SK-N-SH treated with all-trans-retinoic acid at 6 μM for 48 hours (cell line): Measurements from ENCODE around the gene SCN4A.
"Not testable (repeated sequence)": the region's sequence is repeated elsewhere in the genome, so short reads cannot be mapped to it uniquely, and the experiment has no call there.

Experiments
- ATAC-seq: fragments of 200-7000 bp; cut with Tn5 transposase; 3 replicates; pipeline ENCODE4 v1.9.1; 2020; ENCODE audit warnings: mild to moderate bottlenecking, moderate library complexity
- ARNTL ChIP-seq: fragments of 450-650 bp; formaldehyde crosslinking; IDR thresholded peaks from 2 replicates; pipeline ENCODE4 v1.5.0; 2020; ENCODE audit warnings: low read depth, mild to moderate bottlenecking, moderate library complexity, borderline replicate concordance
- BACH2 ChIP-seq: fragments of 250-450 bp; sonication (Bioruptor Pico); IDR thresholded peaks from 2 replicates; pipeline ENCODE4 v1.9.0; 2021; ENCODE audit warnings: mild to moderate bottlenecking, borderline replicate concordance
- ESRRG ChIP-seq: fragments of 250-450 bp; sonication (Bioruptor Pico); IDR thresholded peaks from 2 replicates; pipeline ENCODE4 v1.6.1; 2021; ENCODE audit warnings: mild to moderate bottlenecking
- GLIS3 ChIP-seq: fragments of 250-450 bp; sonication (Bioruptor Pico); IDR thresholded peaks from 2 replicates; pipeline ENCODE4 v1.5.0; 2020; ENCODE audit warnings: mild to moderate bottlenecking, moderate library complexity
- PPARA ChIP-seq: fragments of 250-450 bp; sonication (Bioruptor Pico); IDR thresholded peaks from 2 replicates; pipeline ENCODE4 v1.5.0; 2020; ENCODE audit warnings: mild to moderate bottlenecking, borderline replicate concordance
- SNAI2 ChIP-seq: fragments of 250-450 bp; sonication (Bioruptor Pico); IDR thresholded peaks from 2 replicates; pipeline ENCODE4 v1.5.0; 2020; ENCODE audit warnings: mild to moderate bottlenecking, moderate library complexity
- TCF4 ChIP-seq: fragments of 250-450 bp; sonication (Bioruptor Pico); IDR thresholded peaks from 2 replicates; pipeline ENCODE4 v1.8.0; 2021; ENCODE audit warnings: mild to moderate bottlenecking, moderate library complexity, borderline replicate concordance
- ZC3H10 ChIP-seq: fragments of 250-450 bp; sonication (Bioruptor Pico); IDR thresholded peaks from 2 replicates; pipeline ENCODE4 v1.5.1; 2021; ENCODE audit warnings: mild to moderate bottlenecking, moderate library complexity
- ZFP3 ChIP-seq: fragments of 250-450 bp; sonication (Bioruptor Pico); IDR thresholded peaks from 2 replicates; pipeline ENCODE4 v1.5.0; 2020; ENCODE audit warnings: mild to moderate bottlenecking, moderate library complexity
- ZFP30 ChIP-seq: fragments of 450-650 bp; formaldehyde crosslinking; IDR thresholded peaks from 2 replicates; pipeline ENCODE4 v1.5.0; 2022; ENCODE audit warnings: mild to moderate bottlenecking, moderate library complexity
- ZNF565 ChIP-seq: fragments of 450-650 bp; formaldehyde crosslinking; conservative IDR thresholded peaks from 2 replicates; pipeline ENCODE4 v1.5.0; 2020; ENCODE audit warnings: low read depth, mild to moderate bottlenecking, moderate library complexity
- ZNF70 ChIP-seq: fragments of 450-650 bp; formaldehyde crosslinking; IDR thresholded peaks from 2 replicates; pipeline ENCODE4 v1.5.0; 2020; ENCODE audit warnings: mild to moderate bottlenecking, moderate library complexity
- ZNF8 ChIP-seq: fragments of 450-650 bp; formaldehyde crosslinking; IDR thresholded peaks from 2 replicates; pipeline ENCODE4 v1.5.0; 2020; ENCODE audit warnings: mild to moderate bottlenecking, moderate library complexity
- TF ChIP-seq, protein P1 (sequence below): fragments of 250-450 bp; sonication (Bioruptor Pico); IDR thresholded peaks from 2 replicates; pipeline ENCODE4 v1.5.1; 2021; ENCODE audit warnings: mild to moderate bottlenecking, moderate library complexity
- TF ChIP-seq, protein P2 (sequence below): fragments of 250-450 bp; sonication (Bioruptor Pico); IDR thresholded peaks from 2 replicates; pipeline ENCODE4 v1.8.0; 2021; ENCODE audit warnings: low read depth, mild to moderate bottlenecking, moderate library complexity, borderline replicate concordance
- TF ChIP-seq, protein P3 (sequence below): fragments of 250-450 bp; sonication (Bioruptor Pico); IDR thresholded peaks from 2 replicates; pipeline ENCODE4 v1.5.1; 2020; ENCODE audit warnings: low read depth, mild to moderate bottlenecking, moderate library complexity
- TF ChIP-seq, protein P4 (sequence below): fragments of 250-450 bp; sonication (Bioruptor Pico); IDR thresholded peaks from 2 replicates; pipeline ENCODE4 v1.5.0; 2020; ENCODE audit warnings: mild to moderate bottlenecking, moderate library complexity

The SCN4A gene

DNA sequence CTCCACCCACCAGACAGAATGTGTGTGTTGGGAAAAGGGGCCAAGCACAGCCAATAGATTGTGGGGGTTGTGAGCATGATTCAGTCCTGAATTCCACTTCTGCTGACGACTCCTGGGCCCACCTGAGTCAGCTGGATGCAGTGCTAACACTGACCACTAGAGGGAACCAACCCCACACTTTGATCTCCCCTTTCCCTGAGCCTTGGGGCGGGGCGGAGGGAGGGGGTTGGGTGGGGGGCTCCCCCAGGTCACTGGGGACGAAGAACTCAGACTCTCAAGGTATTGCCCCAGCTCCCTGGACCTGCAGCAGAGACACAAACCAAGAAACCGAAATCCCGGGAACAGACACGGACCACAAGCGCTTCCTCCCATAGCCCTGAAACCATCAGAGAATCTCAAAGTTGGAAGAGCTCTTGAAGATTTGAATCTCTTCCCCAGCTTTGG lies 61.0 kb downstream of the SCN4A start:
- peak; percentile 79 for ATAC-seq
- TF ChIP-seq, protein P1, sequence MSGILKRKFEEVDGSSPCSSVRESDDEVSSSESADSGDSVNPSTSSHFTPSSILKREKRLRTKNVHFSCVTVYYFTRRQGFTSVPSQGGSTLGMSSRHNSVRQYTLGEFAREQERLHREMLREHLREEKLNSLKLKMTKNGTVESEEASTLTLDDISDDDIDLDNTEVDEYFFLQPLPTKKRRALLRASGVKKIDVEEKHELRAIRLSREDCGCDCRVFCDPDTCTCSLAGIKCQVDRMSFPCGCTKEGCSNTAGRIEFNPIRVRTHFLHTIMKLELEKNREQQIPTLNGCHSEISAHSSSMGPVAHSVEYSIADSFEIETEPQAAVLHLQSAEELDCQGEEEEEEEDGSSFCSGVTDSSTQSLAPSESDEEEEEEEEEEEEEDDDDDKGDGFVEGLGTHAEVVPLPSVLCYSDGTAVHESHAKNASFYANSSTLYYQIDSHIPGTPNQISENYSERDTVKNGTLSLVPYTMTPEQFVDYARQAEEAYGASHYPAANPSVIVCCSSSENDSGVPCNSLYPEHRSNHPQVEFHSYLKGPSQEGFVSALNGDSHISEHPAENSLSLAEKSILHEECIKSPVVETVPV (CRISPR knock-in tag), result no peak
- TF ChIP-seq TCF4 (CRISPR knock-in tag) (no peak), GLIS3 (no peak), PPARA (CRISPR knock-in tag) (no peak), ZFP30 (no peak), ZNF8 (CRISPR knock-in tag) (no peak), ZFP3 (CRISPR knock-in tag) (no peak), ZNF70 (CRISPR knock-in tag) (no peak), BACH2 (CRISPR knock-in tag) (no peak), ARNTL (CRISPR knock-in tag) (no peak), ESRRG (no peak)
- TF ChIP-seq, protein P2, sequence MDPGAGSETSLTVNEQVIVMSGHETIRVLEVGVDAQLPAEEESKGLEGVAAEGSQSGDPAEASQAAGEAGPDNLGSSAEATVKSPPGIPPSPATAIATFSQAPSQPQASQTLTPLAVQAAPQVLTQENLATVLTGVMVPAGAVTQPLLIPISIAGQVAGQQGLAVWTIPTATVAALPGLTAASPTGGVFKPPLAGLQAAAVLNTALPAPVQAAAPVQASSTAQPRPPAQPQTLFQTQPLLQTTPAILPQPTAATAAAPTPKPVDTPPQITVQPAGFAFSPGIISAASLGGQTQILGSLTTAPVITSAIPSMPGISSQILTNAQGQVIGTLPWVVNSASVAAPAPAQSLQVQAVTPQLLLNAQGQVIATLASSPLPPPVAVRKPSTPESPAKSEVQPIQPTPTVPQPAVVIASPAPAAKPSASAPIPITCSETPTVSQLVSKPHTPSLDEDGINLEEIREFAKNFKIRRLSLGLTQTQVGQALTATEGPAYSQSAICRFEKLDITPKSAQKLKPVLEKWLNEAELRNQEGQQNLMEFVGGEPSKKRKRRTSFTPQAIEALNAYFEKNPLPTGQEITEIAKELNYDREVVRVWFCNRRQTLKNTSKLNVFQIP (CRISPR knock-in tag), result no peak
- TF ChIP-seq, protein P3, sequence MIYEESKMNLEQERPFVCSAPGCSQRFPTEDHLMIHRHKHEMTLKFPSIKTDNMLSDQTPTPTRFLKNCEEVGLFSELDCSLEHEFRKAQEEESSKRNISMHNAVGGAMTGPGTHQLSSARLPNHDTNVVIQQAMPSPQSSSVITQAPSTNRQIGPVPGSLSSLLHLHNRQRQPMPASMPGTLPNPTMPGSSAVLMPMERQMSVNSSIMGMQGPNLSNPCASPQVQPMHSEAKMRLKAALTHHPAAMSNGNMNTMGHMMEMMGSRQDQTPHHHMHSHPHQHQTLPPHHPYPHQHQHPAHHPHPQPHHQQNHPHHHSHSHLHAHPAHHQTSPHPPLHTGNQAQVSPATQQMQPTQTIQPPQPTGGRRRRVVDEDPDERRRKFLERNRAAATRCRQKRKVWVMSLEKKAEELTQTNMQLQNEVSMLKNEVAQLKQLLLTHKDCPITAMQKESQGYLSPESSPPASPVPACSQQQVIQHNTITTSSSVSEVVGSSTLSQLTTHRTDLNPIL, result no peak
- TF ChIP-seq, protein P4, sequence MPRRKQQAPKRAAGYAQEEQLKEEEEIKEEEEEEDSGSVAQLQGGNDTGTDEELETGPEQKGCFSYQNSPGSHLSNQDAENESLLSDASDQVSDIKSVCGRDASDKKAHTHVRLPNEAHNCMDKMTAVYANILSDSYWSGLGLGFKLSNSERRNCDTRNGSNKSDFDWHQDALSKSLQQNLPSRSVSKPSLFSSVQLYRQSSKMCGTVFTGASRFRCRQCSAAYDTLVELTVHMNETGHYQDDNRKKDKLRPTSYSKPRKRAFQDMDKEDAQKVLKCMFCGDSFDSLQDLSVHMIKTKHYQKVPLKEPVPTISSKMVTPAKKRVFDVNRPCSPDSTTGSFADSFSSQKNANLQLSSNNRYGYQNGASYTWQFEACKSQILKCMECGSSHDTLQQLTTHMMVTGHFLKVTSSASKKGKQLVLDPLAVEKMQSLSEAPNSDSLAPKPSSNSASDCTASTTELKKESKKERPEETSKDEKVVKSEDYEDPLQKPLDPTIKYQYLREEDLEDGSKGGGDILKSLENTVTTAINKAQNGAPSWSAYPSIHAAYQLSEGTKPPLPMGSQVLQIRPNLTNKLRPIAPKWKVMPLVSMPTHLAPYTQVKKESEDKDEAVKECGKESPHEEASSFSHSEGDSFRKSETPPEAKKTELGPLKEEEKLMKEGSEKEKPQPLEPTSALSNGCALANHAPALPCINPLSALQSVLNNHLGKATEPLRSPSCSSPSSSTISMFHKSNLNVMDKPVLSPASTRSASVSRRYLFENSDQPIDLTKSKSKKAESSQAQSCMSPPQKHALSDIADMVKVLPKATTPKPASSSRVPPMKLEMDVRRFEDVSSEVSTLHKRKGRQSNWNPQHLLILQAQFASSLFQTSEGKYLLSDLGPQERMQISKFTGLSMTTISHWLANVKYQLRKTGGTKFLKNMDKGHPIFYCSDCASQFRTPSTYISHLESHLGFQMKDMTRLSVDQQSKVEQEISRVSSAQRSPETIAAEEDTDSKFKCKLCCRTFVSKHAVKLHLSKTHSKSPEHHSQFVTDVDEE (CRISPR knock-in tag), result no peak

DNA sequence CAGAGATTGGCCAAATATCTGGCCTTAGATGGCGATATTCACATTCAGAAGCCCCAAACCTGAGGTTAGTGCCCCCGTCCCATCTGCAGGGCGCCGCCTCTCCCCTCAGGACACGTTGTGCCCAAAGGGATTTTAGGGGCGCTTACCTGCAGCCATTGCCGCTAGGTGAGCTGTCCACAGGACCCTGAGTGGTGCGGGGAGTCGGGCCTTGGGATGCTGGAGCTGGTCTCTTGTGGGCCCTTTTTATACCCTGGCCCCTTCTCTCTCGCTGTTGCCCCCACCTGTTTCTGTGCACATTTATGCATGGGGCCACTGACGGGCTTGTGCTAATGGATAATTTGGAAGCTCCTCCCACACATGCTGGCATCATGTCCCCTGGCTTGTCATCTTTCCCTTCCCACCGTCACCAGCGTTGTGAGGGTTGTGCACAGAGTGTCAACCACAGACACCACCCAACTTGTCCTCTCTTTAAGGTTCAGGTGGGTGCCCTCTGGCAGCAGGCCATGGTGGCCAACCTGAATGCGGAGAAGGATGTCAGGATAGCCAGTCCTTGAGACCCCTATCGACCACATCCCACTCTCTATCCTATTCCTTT lies 61.6 kb downstream of the SCN4A start, which contains the start of gene CSHL1:
TSS of gene CSHL1 (minus strand) at position 218 of the 595 bp plus-strand sequence. CDS start at position 156, 62 bp downstream.
- ATAC-seq, result no peak
- TF ChIP-seq ZNF70 (CRISPR knock-in tag) (no peak), ZNF8 (CRISPR knock-in tag) (no peak), ZFP30 (no peak), ARNTL (CRISPR knock-in tag) (no peak), PPARA (CRISPR knock-in tag) (no peak), SNAI2 (no peak), ZNF565 (CRISPR knock-in tag) (no peak), BACH2 (CRISPR knock-in tag) (no peak)
- TF ChIP-seq, protein P3, result no peak
- TF ChIP-seq, protein P4 (CRISPR knock-in tag), result no peak

DNA sequence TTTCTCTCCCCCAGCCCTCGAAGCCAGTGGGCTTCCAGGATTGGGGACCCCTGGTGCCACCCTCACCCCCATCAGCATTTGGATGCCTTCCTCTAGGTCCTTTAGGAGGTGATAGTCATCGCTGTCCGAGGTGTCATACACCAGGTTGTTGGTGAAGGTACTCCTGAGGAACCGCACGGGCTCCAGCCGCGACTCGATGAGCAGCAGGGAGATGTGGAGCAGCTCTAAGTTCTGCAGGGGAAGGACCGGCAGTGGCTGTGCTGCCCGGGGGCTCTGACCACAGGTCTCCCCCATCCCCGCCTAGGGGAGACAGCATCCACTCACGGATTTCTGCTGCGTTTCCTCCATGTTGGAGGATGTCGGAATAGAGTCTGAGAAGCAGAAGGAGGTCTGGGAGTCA lies 62.6 kb downstream of the SCN4A start:
- TF ChIP-seq ZC3H10 (CRISPR knock-in tag), result no peak
- TF ChIP-seq, all 23 proteins: peak for 0
- ATAC-seq, result no peak

DNA sequence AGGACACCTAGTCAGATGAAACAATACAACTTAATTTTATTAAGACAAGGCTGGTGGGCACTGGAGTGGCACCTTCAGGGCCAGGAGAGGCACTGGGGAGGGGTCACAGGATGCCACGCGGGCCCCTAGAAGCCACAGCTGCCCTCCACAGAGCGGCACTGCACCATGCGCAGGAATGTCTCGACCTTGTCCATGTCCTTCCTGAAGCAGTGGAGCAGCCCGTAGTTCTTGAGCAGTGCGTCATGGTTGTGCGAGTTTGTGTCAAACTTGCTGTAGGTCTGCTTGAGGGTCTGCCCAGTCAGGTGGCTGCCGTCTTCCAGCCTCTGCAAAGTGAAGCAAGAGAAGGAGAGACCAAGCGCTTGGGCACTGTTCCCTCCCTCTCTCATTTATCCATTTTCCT lies 63.1 kb downstream of the SCN4A start:
- not testable (repeated sequence) for ATAC-seq

DNA sequence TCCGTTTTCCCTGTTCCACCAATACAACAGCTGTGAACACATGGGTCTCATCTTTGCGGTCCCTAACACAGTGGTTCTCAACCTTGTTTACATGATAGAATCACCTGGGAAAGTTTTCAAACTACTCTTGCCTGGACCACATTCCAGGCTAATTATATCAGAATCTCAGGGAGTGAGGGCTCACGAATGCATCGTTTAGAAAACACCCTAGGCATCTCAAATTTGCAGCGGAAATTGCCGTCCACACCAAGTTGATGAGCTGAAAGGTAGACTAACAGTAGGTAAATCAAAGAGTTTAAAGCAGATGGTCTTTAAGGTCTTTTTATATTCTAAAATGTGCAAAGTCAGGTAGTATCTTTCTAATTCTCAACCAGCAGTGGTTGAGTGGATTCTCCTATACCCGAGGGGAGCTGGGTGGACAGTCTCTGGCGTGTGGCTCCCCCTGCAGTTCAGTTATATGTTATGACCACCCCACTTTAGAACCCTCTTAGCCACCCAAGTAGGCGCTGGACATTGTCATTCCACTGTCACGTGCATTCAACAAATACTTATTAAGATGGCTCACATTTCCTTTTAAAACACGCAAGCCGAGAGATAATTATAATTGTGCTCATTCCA lies 65.4 kb downstream of the SCN4A start:
- peak; percentile 83 for ATAC-seq

DNA sequence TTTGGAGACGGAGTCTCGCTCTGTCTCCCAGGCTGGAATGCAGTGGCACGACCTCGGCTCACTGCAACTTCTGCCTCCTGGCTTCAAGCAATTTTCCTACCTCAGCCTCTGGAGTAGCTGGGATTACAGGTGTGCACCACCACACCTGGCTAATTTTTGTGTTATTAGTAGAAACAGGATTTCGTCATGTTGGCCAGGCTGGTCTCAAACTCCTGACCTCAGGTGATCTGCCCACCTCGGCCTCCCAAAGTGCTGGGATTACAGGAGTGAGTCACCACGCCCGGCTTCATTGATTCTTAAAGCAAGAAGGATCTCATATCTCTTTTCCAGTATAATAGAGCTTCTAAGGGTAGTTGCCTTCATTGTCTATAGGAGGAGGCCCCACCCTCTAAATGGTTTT lies 67.9 kb downstream of the SCN4A start:
- not testable (repeated sequence) for ATAC-seq

DNA sequence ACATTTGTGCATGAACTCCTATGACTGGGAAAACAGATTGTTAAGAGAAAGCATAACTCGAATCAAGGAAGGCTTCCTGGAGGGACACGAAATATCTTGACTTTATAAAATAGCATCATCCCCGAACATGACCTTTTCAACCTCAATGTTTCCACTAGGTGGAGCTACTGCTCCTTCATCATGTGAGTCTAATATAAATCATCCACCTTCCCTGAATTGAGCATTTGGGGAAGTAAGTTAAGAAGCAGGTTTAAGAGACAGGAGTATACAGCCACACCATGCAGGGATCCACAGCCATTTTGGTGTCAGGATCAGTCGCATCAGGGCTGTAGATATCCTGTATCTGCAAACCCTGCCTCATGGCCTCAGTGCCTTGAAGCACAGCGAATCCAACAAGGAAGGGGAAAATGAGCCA lies 68.9 kb downstream of the SCN4A start:
- ATAC-seq, result peak; percentile 55; the same call in 2 of the 3 replicates

DNA sequence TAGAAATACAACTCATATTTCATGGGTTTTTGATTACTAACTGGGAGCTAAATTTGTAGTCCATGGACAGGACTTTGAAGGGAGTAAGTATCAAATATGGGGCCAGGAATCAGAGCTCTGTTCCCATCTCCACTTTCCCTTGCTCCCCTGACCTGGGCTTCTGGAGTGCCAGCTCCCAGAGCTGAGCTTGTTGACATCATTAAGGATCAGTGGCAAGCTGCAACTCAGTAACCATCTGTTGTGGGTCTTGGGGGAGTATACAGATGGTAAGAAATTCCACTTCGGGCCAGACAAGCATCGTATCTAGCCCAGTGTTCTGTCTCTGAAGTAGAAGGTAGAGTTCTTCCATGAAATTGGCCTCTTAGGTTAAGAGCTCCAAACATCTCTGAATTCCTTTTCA lies 70.7 kb downstream of the SCN4A start:
- not testable (repeated sequence) for ATAC-seq
